AG04449 (cell line): Measurements from ENCODE around the gene RAB27A.

ENCODE experiments used
- CTCF ChIA-PET: fragments of 350-600 bp; formaldehyde crosslinking; extraction: SDS; loops from one replicate; lab custom pipeline; 2021; ENCODE audit warnings: antibody characterized with exemption; lab: Yijun Ruan, JAX
- POLR2A ChIA-PET: fragments of 400-600, 350-600 bp; formaldehyde crosslinking; extraction: SDS; loops from one replicate; lab custom pipeline; 2020; ENCODE audit warnings: antibody characterized with exemption, inconsistent platforms; lab: Yijun Ruan, JAX
- DNase-seq: peaks from one replicate; pipeline ENCODE4 v3.0.0-alpha.2; 2010; ENCODE audit warnings: low read depth, low spot score
- H3K4me3 ChIP-seq: 2 replicates; pipeline ENCODE4 v1.5.1; 2011; ENCODE audit warnings: low read depth, mild to moderate bottlenecking, control low read depth, low read length
- CTCF ChIP-seq: IDR thresholded peaks from one replicate; pipeline ENCODE4 v1.5.1; 2011; ENCODE audit warnings: mild to moderate bottlenecking, moderate library complexity, low read length, control low read depth, inconsistent platforms; ENCODE audit not compliant: insufficient read depth; ENCODE audit errors: missing control alignments

The RAB27A gene

GRCh38 chr15:55266547-55266946 is 23.1 kb downstream of the RAB27A start:
- ChIA-PET POLR2A (interaction anchor here (1.4 kb wide), 1 partner anchor 45 kb away, joined by 3 read pairs; no protein-coding TSS in a partner anchor), CTCF (interaction anchor here (0.7 kb wide), 2 partner anchors 11 to 49 kb away, joined by 3 read pairs; no protein-coding TSS in a partner anchor)
- DNase-seq = no peak
- no peak overlapping the region for H3K4me3 ChIP-seq
- TF ChIP-seq CTCF = no peak

- no peak for TF ChIP-seq CTCF
- no peak for DNase-seq
- CTCF ChIA-PET = no interaction called here
- POLR2A ChIA-PET = no interaction called here
- H3K4me3 ChIP-seq = no peak overlapping the region
Observed at GRCh38 chr15:55260562-55261131, 29.0 kb downstream of the RAB27A start.

- ChIA-PET POLR2A (no interaction called here), CTCF (interaction anchor here (1.2 kb wide), 1 partner anchor 10 kb away, joined by 3 read pairs; no protein-coding TSS in a partner anchor)
- no peak for DNase-seq
- no peak overlapping the region for H3K4me3 ChIP-seq
- TF ChIP-seq CTCF = no peak
Observed at GRCh38 chr15:55257938-55258337, 31.7 kb downstream of the RAB27A start.

GRCh38 chr15:55257012-55257670 is 32.5 kb downstream of the RAB27A start:
- POLR2A ChIA-PET = interaction anchor here (1.4 kb wide), 1 partner anchor 36 kb away, joined by 4 read pairs; no protein-coding TSS in a partner anchor

GRCh38 chr15:55256281-55257011 is 33.2 kb downstream of the RAB27A start:
- CTCF ChIA-PET = no interaction called here
- no peak overlapping the region for H3K4me3 ChIP-seq
- no peak for TF ChIP-seq CTCF
- POLR2A ChIA-PET = interaction anchor here (1.4 kb wide), 1 partner anchor 35 kb away, joined by 4 read pairs; no protein-coding TSS in a partner anchor
- no peak for DNase-seq

More at GRCh38 chr15:55257012-55257670, 32.5 kb downstream of the RAB27A start:
- no peak for DNase-seq
- CTCF ChIA-PET = interaction anchor here (1.2 kb wide), 1 partner anchor 10 kb away, joined by 3 read pairs; no protein-coding TSS in a partner anchor
- TF ChIP-seq CTCF = no peak
- no peak overlapping the region for H3K4me3 ChIP-seq

- no peak for DNase-seq
- no peak overlapping the region for H3K4me3 ChIP-seq
- ChIA-PET CTCF (no interaction called here), POLR2A (no interaction called here)
- TF ChIP-seq CTCF = no peak
Observed at GRCh38 chr15:55255714-55256113, 33.9 kb downstream of the RAB27A start.
